Loucy (cell line): ENCODE data around the gene LTB4R.

Source experiments
- EZH2phosphoT487 ChIP-seq: fragments of 200-600 bp; IDR thresholded peaks from 2 replicates; pipeline ENCODE4 v1.6.1; 2018; ENCODE audit warnings: antibody characterized with exemption, mild to moderate bottlenecking, moderate library complexity, borderline replicate concordance
- TF ChIP-seq, protein P1 (sequence below): fragments of 200-600 bp; sonication (generic); conservative IDR thresholded peaks from 2 replicates; pipeline ENCODE4 v1.5.1; 2014; ENCODE audit warnings: mild to moderate bottlenecking, antibody characterized with exemption, low read length

DNA sequence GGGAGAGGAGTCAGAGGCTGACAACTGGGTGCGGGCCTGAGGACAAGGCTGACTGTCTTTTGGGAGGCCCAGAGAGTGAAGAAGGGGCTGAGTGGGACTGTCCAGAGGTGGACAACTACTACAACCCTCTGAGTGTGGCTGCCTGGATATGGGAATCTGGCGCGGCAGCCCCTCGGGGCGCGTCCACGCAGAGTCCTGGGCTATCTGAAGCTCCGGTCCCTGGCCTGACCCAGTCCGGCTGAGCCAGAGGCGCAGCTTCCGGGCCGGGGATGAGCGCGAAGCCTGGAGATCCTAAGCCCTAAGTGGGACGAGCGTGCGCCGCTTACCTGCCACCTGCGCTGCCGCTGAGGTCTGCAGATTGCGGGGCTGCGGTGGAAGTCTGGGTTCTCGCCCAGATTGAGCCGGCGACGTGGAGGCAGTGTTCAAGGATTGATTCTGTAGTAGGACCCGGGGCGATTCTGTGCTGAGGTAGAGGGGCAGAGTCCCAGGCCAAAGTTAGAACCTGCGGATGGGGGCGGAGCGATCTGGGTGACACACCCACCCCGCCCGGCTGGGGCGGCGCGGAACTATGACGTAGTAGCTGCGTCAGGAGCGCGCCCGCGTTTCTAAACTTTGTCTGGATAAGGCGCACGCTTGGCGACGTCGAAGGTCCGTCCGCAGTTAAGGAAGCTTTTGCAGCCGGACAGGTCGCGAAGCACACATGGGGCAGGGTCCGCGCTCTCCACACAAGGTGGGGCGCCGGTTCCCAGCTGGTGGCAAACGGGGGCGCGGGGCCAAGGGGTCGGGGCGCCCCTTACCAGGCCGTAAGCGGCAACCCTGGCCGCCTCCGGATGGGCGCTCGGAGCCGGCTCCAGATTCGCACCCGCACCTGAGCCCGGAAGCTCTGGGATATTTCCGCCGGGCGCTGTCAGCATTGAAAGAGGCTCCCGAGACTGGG, 11.8 kb upstream of the LTB4R start, which contains the start of the genes DHRS1 and NOP9:
- TF ChIP-seq, protein P1, sequence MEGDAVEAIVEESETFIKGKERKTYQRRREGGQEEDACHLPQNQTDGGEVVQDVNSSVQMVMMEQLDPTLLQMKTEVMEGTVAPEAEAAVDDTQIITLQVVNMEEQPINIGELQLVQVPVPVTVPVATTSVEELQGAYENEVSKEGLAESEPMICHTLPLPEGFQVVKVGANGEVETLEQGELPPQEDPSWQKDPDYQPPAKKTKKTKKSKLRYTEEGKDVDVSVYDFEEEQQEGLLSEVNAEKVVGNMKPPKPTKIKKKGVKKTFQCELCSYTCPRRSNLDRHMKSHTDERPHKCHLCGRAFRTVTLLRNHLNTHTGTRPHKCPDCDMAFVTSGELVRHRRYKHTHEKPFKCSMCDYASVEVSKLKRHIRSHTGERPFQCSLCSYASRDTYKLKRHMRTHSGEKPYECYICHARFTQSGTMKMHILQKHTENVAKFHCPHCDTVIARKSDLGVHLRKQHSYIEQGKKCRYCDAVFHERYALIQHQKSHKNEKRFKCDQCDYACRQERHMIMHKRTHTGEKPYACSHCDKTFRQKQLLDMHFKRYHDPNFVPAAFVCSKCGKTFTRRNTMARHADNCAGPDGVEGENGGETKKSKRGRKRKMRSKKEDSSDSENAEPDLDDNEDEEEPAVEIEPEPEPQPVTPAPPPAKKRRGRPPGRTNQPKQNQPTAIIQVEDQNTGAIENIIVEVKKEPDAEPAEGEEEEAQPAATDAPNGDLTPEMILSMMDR: no peak
- no peak for TF ChIP-seq EZH2phosphoT487
